Activated T-helper 1 cell treated with anti-CD3 and anti-CD28 coated beads, Interleukin-2, amount 50 U/mL, for 16 hours (primary cell): ENCODE measurements around the gene PPP1R3A.
"Not testable (repeated sequence)": the region's sequence is repeated elsewhere in the genome, so short reads cannot be mapped to it uniquely, and the experiment has no call there.

ENCODE experiments used
- DNase-seq, 2 donors: peaks; one replicate each; pipeline ENCODE4 v3.0.0-alpha.2; 2020; ENCODE audit warnings: low read depth in 1 of 2, low spot score in 1 of 2

PPP1R3A gene

GRCh38 chr7:113918946-113919345, at the start of gene PPP1R3A:
Gene PPP1R3A, minus strand, starts transcription at chr7:113919009. Its CDS starts 13 bp downstream, at chr7:113918996.
- no peak for DNase-seq

GRCh38 chr7:113963356-113963755, 44.5 kb upstream of the PPP1R3A start:
- no peak for DNase-seq

GRCh38 chr7:113959910-113960309, 41.1 kb upstream of the PPP1R3A start:
- no peak for DNase-seq

- no peak for DNase-seq
Measured at GRCh38 chr7:113955157-113955556, 36.3 kb upstream of the PPP1R3A start.

- DNase-seq: no peak
Measured at GRCh38 chr7:113953553-113953952, 34.7 kb upstream of the PPP1R3A start.

GRCh38 chr7:113945018-113945938, 26.5 kb upstream of the PPP1R3A start:
- DNase-seq: no peak

GRCh38 chr7:113936982-113937381, 18.2 kb upstream of the PPP1R3A start:
- DNase-seq: no peak

- no peak for DNase-seq
Measured at GRCh38 chr7:113936535-113936934, 17.7 kb upstream of the PPP1R3A start.

- not testable (repeated sequence) for DNase-seq
Measured at GRCh38 chr7:113929389-113929788, 10.6 kb upstream of the PPP1R3A start.

GRCh38 chr7:113928112-113928511, 9.3 kb upstream of the PPP1R3A start:
- no peak for DNase-seq

- no peak for DNase-seq
Measured at GRCh38 chr7:113922049-113922448, 3.2 kb upstream of the PPP1R3A start.

GRCh38 chr7:113921363-113921762, 2.6 kb upstream of the PPP1R3A start:
- DNase-seq: no peak

- DNase-seq: no peak
Measured at GRCh38 chr7:113917840-113918239, 969 bp downstream of the PPP1R3A start.

GRCh38 chr7:113915956-113916355, 2.9 kb downstream of the PPP1R3A start:
- no peak for DNase-seq

- no peak for DNase-seq
Measured at GRCh38 chr7:113912876-113913275, 5.9 kb downstream of the PPP1R3A start.

GRCh38 chr7:113907617-113908016, 11.2 kb downstream of the PPP1R3A start:
- DNase-seq: no peak

- DNase-seq: no peak
Measured at GRCh38 chr7:113904521-113904920, 14.3 kb downstream of the PPP1R3A start.

GRCh38 chr7:113892818-113893217, 26.0 kb downstream of the PPP1R3A start:
- DNase-seq: no peak

GRCh38 chr7:113891828-113892227, 27.0 kb downstream of the PPP1R3A start:
- no peak for DNase-seq

- DNase-seq: no peak
Measured at GRCh38 chr7:113891031-113891350, 27.8 kb downstream of the PPP1R3A start.

- DNase-seq: no peak
Measured at GRCh38 chr7:113890331-113891030, 28.3 kb downstream of the PPP1R3A start.

GRCh38 chr7:113883096-113883495, 35.7 kb downstream of the PPP1R3A start:
- DNase-seq: no peak
